SK-N-MC (cell line): ENCODE measurements around the gene CAST.

ENCODE experiments used
- DNase-seq: peaks from one replicate; pipeline ENCODE4 v3.0.0-alpha.2; 2011; ENCODE audit warnings: low read depth, low spot score
- H3K27ac ChIP-seq: fragments of 200-600 bp; sonication (generic); 2 replicates; pipeline ENCODE4 v1.5.1; 2016; ENCODE audit warnings: mixed run types
- H3K36me3 ChIP-seq: fragments of 200-600 bp; sonication (generic); 2 replicates; pipeline ENCODE4 v1.6.1; 2017; ENCODE audit warnings: antibody characterized with exemption, low read length, mixed read lengths; ENCODE audit not compliant: insufficient read depth
- H3K4me3 ChIP-seq: fragments of 200-600 bp; sonication (generic); 2 replicates; pipeline ENCODE4 v1.5.1; 2016
- H3K9ac ChIP-seq: fragments of 200-600 bp; sonication (generic); 2 replicates; pipeline ENCODE4 v1.8.0; 2017; ENCODE audit warnings: mixed run types, mixed read lengths; ENCODE audit not compliant: insufficient read length
- H3K9me3 ChIP-seq: fragments of 200-600 bp; sonication (generic); 2 replicates; pipeline ENCODE4 v1.6.1; 2017; ENCODE audit warnings: low read depth, mild to moderate bottlenecking, antibody characterized with exemption, low read length, moderate library complexity, mixed read lengths
- EZH2 ChIP-seq: fragments of 200-600 bp; sonication (generic); IDR thresholded peaks from one replicate; pipeline ENCODE4 v1.6.1; 2017; ENCODE audit warnings: antibody characterized with exemption
- FOXP2 ChIP-seq: optimal IDR thresholded peaks from 2 replicates; pipeline ENCODE3; 2011; ENCODE audit warnings: mild to moderate bottlenecking, moderate library complexity; ENCODE audit not compliant: insufficient read depth; ENCODE audit errors: extremely low read length, control extremely low read depth
- POLR2AphosphoS5 ChIP-seq: IDR thresholded peaks from 2 replicates; pipeline ENCODE4 v1.6.1; 2012; ENCODE audit warnings: mild to moderate bottlenecking, low read depth, low read length, borderline replicate concordance

CAST gene

DNA sequence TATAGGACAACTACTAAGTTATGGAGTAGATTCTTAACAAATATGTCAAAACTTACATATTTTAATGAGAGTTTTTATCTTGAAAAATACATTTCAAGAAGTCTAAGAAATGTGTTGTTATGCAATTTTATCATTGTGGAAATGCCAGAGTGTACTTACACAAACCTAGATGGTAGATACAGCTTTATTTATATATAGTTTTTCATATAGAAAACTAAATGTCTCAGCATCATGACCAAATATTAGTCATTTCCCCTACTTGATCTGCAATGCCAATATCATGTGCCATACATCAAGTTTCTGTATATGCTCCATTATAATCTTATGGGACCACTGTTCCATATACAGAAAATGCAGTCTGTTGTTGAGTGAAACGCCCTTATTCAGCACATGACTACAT, 28.7 kb downstream of the CAST start:
- no peak overlapping the region for H3K9ac ChIP-seq
- H3K9me3 ChIP-seq: no peaks in the 10 kb centered on the region
- H3K27ac ChIP-seq: no peak overlapping the region
- H3K4me3 ChIP-seq: no peak overlapping the region
- DNase-seq: no peak
- no peaks in the 10 kb centered on the region for H3K36me3 ChIP-seq
- TF ChIP-seq FOXP2: no peak
- no peak for TF ChIP-seq POLR2AphosphoS5
- TF ChIP-seq EZH2: no peak

DNA sequence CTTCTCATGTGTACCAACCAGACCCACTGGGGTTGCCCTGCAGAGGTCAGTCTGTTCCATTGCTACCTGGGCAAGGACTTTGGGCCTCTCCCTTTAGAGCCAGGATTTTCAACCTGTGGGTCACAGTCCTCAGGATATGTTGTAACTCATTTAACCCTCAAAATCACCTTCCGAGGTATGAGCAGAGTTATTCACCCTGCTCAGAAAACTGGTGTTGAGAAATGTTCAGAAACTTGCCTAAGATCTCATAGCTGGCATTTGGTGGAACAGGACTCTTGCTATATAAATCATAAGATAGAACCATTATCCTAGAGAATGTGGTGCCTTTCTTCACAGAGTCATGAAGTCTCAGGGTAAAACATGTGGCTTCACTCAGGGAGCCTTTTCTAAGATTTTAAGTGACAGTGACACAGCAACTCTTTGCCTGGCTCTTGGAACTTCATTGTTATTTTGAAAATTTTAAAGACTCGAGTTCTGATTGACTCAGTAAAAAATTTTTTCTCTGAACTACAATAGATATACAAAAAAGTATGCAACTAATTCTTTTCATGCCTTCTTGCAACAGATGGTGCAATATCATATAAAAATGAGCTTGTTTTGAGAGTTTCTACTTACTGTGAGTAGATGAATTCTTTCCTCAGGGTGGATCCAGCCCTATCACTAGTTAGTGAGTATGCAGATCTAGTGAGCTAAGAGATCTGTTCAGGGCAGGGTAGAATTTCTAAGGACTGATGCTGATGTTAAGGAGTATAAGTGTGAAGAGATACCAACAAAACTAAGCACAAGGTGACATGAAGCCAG, 29.5 kb downstream of the CAST start:
- DNase-seq: no peak
- H3K9me3 ChIP-seq: no peaks in the 10 kb centered on the region
- H3K36me3 ChIP-seq: no peaks in the 10 kb centered on the region
- no peak overlapping the region for H3K27ac ChIP-seq
- H3K4me3 ChIP-seq: no peak overlapping the region
- no peak overlapping the region for H3K9ac ChIP-seq
- no peak for TF ChIP-seq FOXP2
- TF ChIP-seq EZH2: no peak
- TF ChIP-seq POLR2AphosphoS5: no peak

DNA sequence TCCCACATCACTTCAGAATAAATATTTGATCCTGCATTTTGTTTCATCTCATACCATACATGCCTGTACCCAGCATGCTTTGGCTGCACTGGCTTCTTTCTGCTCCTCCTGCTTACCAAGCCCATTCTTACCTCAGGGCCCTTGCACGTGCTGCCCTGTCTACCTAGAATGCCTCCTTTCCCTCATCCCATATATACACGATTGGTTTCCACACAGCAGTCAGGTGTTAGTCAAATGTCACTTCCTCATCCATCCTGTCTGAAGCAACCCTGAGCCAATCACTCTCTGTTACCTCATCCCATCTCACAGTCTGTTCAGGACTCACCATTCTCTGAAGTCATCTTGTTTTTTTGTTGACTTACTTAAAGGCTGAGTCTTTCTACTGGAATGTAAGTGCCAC, 30.3 kb downstream of the CAST start:
- H3K9me3 ChIP-seq: no peaks in the 10 kb centered on the region
- TF ChIP-seq FOXP2 (no peak), EZH2 (no peak), POLR2AphosphoS5 (no peak)
- no peak overlapping the region for H3K4me3 ChIP-seq
- DNase-seq: no peak
- H3K36me3 ChIP-seq: no peaks in the 10 kb centered on the region
- no peak overlapping the region for H3K27ac ChIP-seq
- H3K9ac ChIP-seq: no peak overlapping the region

DNA sequence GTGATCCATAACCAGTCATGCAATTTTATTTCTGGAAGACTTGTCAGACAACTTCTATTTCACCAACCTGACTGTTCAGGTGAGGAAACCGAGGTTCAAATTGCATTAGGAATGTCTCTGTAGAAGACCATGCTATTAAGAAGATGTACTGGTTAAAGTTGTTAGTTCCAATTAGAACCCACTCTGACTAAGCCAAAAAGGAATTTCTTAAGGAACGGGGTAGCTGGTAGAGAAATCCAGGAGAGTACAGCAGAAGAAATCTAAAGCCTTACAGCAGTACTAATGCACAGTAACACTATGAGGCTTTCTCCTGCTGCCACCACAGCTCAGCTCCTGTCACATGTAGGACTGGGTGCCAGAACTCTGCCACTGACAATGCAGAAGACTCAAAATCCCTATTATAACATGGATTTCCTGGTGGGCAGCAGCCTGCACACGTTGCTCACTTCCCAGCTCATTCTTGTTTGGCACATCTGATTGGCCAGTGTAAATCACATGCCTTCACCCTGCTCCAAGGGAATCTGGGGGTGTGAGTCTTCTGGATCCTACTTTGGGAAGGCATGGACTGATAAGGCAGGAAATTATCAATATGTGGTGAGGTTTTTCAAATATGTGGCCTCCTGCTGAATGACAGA, 37.1 kb downstream of the CAST start:
- Histone ChIP-seq H3K27ac (no peak overlapping the region), H3K9me3 (no peaks in the 10 kb centered on the region), H3K4me3 (no peak overlapping the region), H3K9ac (no peak overlapping the region), H3K36me3 (no peaks in the 10 kb centered on the region)
- TF ChIP-seq EZH2: no peak
- TF ChIP-seq POLR2AphosphoS5: no peak
- no peak for TF ChIP-seq FOXP2
- no peak for DNase-seq

DNA sequence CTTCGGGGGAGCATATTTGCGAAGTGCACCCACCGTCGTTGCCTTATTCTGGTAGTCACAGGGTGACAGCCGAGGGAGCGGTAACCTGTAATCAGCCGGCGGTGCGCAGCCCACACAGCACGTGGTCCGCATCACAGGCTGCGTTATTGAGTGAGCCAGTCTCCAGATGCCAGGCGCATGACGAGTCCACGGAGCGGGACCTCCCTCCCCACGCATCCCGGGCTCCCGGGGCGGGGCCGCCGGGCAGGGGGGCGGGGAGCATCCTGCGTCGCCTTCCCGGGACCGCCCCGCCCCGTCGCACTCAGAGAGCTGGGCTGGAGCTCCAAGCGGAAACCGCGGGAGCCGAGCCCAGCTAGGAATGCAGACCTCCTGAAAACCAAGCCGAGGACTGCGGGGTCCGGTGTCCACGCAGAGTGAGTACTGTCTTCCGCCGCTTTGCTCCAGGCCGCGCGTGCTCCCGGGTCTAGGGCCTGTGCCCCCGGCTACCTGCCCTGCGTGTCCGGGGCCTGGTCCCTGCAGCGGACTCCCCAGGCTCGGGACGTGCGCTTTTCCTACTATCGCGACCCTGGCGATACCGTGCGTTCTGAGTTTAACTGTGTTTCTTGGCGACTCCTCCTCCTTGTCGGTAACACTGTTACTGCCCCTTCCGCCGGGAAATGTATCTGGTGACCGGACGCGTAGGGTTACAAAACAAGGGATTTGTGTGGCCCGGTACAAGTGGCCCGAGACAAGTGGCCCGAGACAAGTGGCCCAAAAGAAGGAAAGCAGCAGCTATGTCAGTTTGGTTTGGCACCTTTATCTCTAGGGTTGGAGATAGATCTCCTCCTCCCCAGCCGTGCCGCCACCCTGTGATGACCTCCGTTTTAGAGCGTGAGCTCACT, 40.6 kb downstream of the CAST start:
- Histone ChIP-seq H3K27ac (no peak overlapping the region), H3K9ac (peak overlapping the region; percentile 84)
- no peak for DNase-seq

DNA sequence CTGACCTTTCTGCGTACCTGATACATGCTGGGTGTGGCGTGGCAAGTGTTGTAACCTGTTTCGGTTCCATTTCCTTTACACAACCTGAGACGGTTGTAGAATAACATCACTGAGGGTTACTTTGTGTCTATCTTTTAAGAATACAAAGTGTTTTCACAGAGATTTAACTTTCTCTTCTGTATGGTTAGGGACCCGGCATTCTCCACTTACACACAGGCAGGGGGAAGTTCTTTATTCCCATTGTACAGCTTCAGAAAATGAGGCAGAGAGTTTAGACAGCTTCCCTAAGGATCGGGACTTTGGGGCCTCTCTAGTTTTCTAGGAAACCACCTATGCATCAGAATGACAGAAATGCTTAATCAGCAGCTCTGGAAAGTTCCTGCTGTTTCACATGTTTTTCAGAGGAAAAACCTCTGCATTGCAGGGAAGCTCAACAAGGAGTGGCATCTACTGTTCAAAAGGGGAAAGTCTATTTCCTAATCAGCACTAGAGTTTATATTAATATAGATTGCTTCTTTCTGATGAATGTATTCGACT, 41.3 kb downstream of the CAST start:
- H3K4me3 ChIP-seq: peak overlapping the region; percentile 88
- TF ChIP-seq EZH2: no peak
- no peak for TF ChIP-seq FOXP2
- no peak for TF ChIP-seq POLR2AphosphoS5
- H3K36me3 ChIP-seq: no peaks in the 10 kb centered on the region
- H3K9me3 ChIP-seq: no peaks in the 10 kb centered on the region
- H3K27ac ChIP-seq: no peak overlapping the region
- no peak for DNase-seq
- H3K9ac ChIP-seq: peak overlapping the region; percentile 84

More for the DNA sequence above, 40.6 kb downstream of the CAST start:
- Histone ChIP-seq H3K4me3 (peak overlapping the region; percentile 88), H3K9me3 (no peaks in the 10 kb centered on the region), H3K36me3 (no peaks in the 10 kb centered on the region)
- TF ChIP-seq POLR2AphosphoS5: peak; percentile 38; the same call in 1 of the 2 replicates
- no peak for TF ChIP-seq FOXP2

DNA sequence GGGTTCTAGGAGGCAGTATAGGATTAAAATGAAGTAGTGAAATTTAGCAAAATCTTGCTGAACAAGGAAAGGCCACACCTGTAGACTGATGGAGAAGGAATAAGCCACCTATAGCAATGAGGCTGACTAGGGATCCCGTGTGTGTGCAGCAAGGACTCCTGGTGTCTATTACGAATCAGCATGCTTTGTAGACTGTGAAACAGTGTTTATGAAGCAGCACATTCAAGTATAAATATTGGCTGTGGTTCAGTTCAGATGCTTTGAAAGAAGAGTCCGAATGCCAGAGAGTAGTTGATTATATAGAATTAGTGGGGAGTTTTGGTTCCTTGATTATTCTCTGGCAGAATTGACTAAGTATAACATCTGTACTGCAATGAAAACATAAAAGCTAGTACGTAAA, 41.8 kb downstream of the CAST start:
- TF ChIP-seq EZH2: no peak
- peak overlapping the region; percentile 88 for H3K4me3 ChIP-seq
- H3K36me3 ChIP-seq: no peaks in the 10 kb centered on the region
- no peak for DNase-seq
- no peak overlapping the region for H3K27ac ChIP-seq
- H3K9me3 ChIP-seq: no peaks in the 10 kb centered on the region
- no peak overlapping the region for H3K9ac ChIP-seq

DNA sequence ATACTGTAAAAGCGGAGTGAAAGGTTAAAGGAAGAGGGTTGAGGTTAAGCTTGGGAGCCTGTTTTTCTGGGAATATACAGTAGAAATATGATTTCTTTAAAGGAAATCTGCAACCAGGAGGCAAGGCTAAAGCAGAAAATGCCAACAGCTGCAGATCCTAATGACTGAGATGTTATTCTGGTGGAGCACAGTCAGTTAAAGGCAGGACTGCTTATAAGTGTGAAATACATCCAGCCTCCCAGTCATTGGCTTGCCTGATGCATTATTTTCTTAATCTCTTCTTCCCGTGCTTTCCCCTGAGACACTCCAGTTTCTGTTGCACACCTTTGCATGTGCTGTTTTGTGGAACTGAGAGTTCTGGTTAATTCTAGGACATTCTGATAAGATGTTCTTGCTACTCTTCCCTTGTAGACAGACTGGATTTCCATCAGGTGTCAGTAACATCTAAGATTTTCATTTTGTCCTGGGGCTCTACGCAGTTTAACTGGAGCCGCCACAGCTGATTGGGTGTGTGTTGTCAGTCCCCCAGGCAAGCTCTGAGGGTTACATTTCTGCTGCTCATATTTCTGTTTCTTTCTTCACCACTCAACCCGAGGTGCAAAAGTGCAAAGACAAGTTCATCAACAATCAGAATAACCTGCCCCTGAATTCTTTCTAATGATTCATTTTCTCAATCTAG, 44.4 kb downstream of the CAST start:
- Histone ChIP-seq H3K27ac (no peak overlapping the region), H3K4me3 (no peak overlapping the region), H3K36me3 (no peaks in the 10 kb centered on the region), H3K9me3 (no peaks in the 10 kb centered on the region), H3K9ac (no peak overlapping the region)
- no peak for TF ChIP-seq FOXP2
- no peak for TF ChIP-seq POLR2AphosphoS5
- no peak for TF ChIP-seq EZH2
- DNase-seq: no peak
